T-helper 2 cell treated with Interferon-gamma antibody and Interleukin-4, amounts not matched to agents 5 μg/mL and 100 μg/mL, for 36 hours (primary cell): ENCODE results near the gene HELQ.

Experiments
- DNase-seq: peaks from one replicate; pipeline ENCODE4 v3.0.0; 2021; ENCODE audit warnings: low spot score
- H3K27ac Mint-ChIP-seq: one replicate; pipeline ENCODE4 v1.8.0; 2021; ENCODE audit warnings: mild to moderate bottlenecking, mixed read lengths
- H3K27me3 Mint-ChIP-seq: one replicate; pipeline ENCODE4 v1.8.0; 2021; ENCODE audit warnings: low read depth, mixed read lengths
- H3K36me3 Mint-ChIP-seq: one replicate; pipeline ENCODE4 v1.8.0; 2021; ENCODE audit warnings: low read depth, mixed read lengths
- H3K4me1 Mint-ChIP-seq: one replicate; pipeline ENCODE4 v1.8.0; 2021; ENCODE audit warnings: low read depth, mixed read lengths
- H3K4me3 Mint-ChIP-seq: one replicate; pipeline ENCODE4 v1.8.0; 2022; ENCODE audit warnings: mild to moderate bottlenecking, moderate library complexity, mixed read lengths
- H3K9me3 Mint-ChIP-seq: one replicate; pipeline ENCODE4 v1.8.0; 2021; ENCODE audit warnings: mixed read lengths

The HELQ gene

GRCh38 chr4:83371235-83371634, 84.4 kb downstream of the HELQ start:
- H3K4me3 Mint-ChIP-seq = no peak overlapping the region
- H3K27me3 Mint-ChIP-seq = peaks cover 3% of the 10 kb centered on the region
- H3K36me3 Mint-ChIP-seq = peaks cover 2% of the 10 kb centered on the region
- no peak for DNase-seq
- no peak overlapping the region for H3K27ac Mint-ChIP-seq
- peaks cover 6% of the 10 kb centered on the region for H3K9me3 Mint-ChIP-seq
- no peaks in the 10 kb centered on the region for H3K4me1 Mint-ChIP-seq

GRCh38 chr4:83370640-83370906, 85.0 kb downstream of the HELQ start:
- H3K36me3 Mint-ChIP-seq = no peaks in the 10 kb centered on the region
- no peak overlapping the region for H3K27ac Mint-ChIP-seq
- no peaks in the 10 kb centered on the region for H3K9me3 Mint-ChIP-seq
- no peak overlapping the region for H3K4me3 Mint-ChIP-seq
- peaks cover 3% of the 10 kb centered on the region for H3K27me3 Mint-ChIP-seq
- DNase-seq = no peak
- no peaks in the 10 kb centered on the region for H3K4me1 Mint-ChIP-seq

- Mint-ChIP-seq H3K27ac (no peak overlapping the region), H3K27me3 (peaks cover 3% of the 10 kb centered on the region), H3K4me1 (no peaks in the 10 kb centered on the region), H3K4me3 (no peak overlapping the region), H3K36me3 (no peaks in the 10 kb centered on the region), H3K9me3 (no peaks in the 10 kb centered on the region)
- no peak for DNase-seq
Measured at GRCh38 chr4:83369831-83370639, 85.6 kb downstream of the HELQ start.

- no peak for DNase-seq
- Mint-ChIP-seq H3K9me3 (no peaks in the 10 kb centered on the region), H3K27ac (no peak overlapping the region), H3K4me1 (no peaks in the 10 kb centered on the region), H3K4me3 (no peak overlapping the region), H3K36me3 (no peaks in the 10 kb centered on the region), H3K27me3 (no peaks in the 10 kb centered on the region)
Measured at GRCh38 chr4:83364312-83364711, 91.3 kb downstream of the HELQ start.

- no peak for DNase-seq
- no peaks in the 10 kb centered on the region for H3K9me3 Mint-ChIP-seq
- no peaks in the 10 kb centered on the region for H3K27me3 Mint-ChIP-seq
- no peaks in the 10 kb centered on the region for H3K36me3 Mint-ChIP-seq
- no peaks in the 10 kb centered on the region for H3K4me1 Mint-ChIP-seq
- H3K4me3 Mint-ChIP-seq = no peak overlapping the region
- no peak overlapping the region for H3K27ac Mint-ChIP-seq
Measured at GRCh38 chr4:83362492-83363329, 92.9 kb downstream of the HELQ start.

- no peak for DNase-seq
- H3K4me1 Mint-ChIP-seq = peaks cover 11% of the 10 kb centered on the region
- H3K9me3 Mint-ChIP-seq = no peaks in the 10 kb centered on the region
- H3K36me3 Mint-ChIP-seq = no peaks in the 10 kb centered on the region
- no peak overlapping the region for H3K27ac Mint-ChIP-seq
- H3K4me3 Mint-ChIP-seq = no peak overlapping the region
- H3K27me3 Mint-ChIP-seq = no peaks in the 10 kb centered on the region
Measured at GRCh38 chr4:83361416-83362103, 94.1 kb downstream of the HELQ start.

- no peaks in the 10 kb centered on the region for H3K27me3 Mint-ChIP-seq
- no peak for DNase-seq
- no peak overlapping the region for H3K27ac Mint-ChIP-seq
- no peak overlapping the region for H3K4me3 Mint-ChIP-seq
- no peaks in the 10 kb centered on the region for H3K36me3 Mint-ChIP-seq
- H3K9me3 Mint-ChIP-seq = no peaks in the 10 kb centered on the region
- peaks cover 13% of the 10 kb centered on the region for H3K4me1 Mint-ChIP-seq
Measured at GRCh38 chr4:83360018-83360417, 95.6 kb downstream of the HELQ start.

- H3K4me3 Mint-ChIP-seq = no peak overlapping the region
- H3K27ac Mint-ChIP-seq = no peak overlapping the region
- DNase-seq = no peak
- peaks cover 10% of the 10 kb centered on the region for H3K9me3 Mint-ChIP-seq
- H3K36me3 Mint-ChIP-seq = peaks cover 6% of the 10 kb centered on the region
- H3K4me1 Mint-ChIP-seq = peaks cover 17% of the 10 kb centered on the region
- no peaks in the 10 kb centered on the region for H3K27me3 Mint-ChIP-seq
Measured at GRCh38 chr4:83358410-83358809, 97.2 kb downstream of the HELQ start.
